ENCODE data around the gene TTC22.

TTC22 gene

DNA sequence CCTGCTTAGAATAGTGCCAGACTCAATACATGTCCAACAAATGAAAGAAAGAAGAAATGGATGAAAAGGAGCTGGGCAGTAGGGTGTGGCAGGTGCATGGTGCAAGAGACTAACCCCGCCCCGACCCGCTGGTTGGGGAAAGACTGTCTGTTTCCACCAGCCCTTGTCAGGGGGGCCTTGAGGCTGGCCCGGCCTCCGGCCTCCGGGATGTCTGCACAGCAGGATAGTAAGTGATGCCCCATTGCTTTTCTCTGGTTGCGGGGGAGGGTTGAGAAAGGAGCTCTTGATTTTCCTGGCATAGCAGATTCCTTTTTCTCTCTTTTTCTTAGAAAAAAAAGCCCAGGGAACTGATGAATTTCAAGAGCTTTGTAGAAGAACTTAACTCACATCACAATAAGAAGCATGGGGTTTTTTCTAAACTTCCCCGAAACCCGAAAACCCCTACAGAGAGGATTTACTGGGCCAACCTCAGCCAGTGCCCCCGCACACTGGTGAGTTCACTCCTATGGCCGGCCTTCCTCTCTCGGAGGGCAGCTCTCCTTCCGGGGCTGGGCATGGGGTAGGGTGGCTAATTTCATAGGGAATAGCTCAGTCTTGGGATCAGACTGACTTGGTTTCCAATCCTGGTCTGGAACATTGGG lies 12.5 kb upstream of the TTC22 start:
- Histone ChIP-seq H4K20me1 (ENCODE audit: insufficient read depth) (no peaks in the 10 kb centered on the region), H3K4me2 (no peak overlapping the region), H3K36me3 (ENCODE audit: insufficient read depth) (no peaks in the 10 kb centered on the region), H3K27me3 (ENCODE audit: insufficient read depth, low read depth) (no peaks in the 10 kb centered on the region), H3K9ac (no peak overlapping the region), H3K79me2 (ENCODE audit: insufficient read depth, low read depth) (no peaks in the 10 kb centered on the region), H2AFZ (ENCODE audit: low read depth) (no peak overlapping the region), H3K4me3 (IDR thresholded peaks at IDR 0.05; ENCODE audit: insufficient read depth, low read depth, low read length) (no peak overlapping the region), H3K4me1 (ENCODE audit: low read depth, poor library complexity, severe bottlenecking) (no peaks in the 10 kb centered on the region), H3K27ac (no peak overlapping the region)
- TF ChIP-seq, protein P1, sequence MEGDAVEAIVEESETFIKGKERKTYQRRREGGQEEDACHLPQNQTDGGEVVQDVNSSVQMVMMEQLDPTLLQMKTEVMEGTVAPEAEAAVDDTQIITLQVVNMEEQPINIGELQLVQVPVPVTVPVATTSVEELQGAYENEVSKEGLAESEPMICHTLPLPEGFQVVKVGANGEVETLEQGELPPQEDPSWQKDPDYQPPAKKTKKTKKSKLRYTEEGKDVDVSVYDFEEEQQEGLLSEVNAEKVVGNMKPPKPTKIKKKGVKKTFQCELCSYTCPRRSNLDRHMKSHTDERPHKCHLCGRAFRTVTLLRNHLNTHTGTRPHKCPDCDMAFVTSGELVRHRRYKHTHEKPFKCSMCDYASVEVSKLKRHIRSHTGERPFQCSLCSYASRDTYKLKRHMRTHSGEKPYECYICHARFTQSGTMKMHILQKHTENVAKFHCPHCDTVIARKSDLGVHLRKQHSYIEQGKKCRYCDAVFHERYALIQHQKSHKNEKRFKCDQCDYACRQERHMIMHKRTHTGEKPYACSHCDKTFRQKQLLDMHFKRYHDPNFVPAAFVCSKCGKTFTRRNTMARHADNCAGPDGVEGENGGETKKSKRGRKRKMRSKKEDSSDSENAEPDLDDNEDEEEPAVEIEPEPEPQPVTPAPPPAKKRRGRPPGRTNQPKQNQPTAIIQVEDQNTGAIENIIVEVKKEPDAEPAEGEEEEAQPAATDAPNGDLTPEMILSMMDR (conservative IDR thresholded peaks at IDR 0.05; ENCODE audit: low read depth, low read length), result no peak

DNA sequence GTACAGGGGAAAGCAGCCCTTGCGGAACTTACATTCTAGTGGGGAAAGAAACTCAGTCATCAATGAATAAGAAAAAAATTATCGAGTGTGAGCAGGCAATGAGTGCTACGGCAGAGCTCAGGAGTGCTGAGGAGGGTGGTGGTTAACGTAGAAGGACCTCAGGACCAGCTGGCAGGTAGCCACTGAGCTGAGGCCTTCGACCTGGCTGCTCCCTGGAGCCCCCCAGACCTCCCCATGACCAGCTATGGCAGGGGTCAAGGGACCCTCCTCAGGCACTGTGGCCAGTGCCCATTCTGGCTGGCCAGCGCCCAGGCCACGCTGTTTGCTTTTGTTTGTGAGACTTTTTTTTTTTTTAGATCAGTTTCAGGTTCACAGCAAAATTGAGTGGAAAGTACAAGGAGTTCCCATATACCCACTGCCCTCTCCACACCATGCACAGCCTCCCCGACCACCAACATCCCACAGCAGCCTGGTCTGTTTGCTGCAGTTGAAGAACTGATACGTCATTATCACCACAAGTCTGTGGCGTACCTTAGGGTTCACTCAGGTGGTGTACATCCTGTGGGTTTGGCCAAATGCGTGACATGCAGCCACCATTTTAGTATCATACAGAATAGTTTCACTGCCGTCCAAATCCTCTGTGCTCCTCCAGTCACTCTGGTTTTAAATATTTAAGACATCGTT lies 11.8 kb upstream of the TTC22 start:
- no peaks in the 10 kb centered on the region for H3K36me3 ChIP-seq (ENCODE audit: insufficient read depth)
- no peaks in the 10 kb centered on the region for H3K79me2 ChIP-seq (ENCODE audit: insufficient read depth, low read depth)
- no peak overlapping the region for H3K4me2 ChIP-seq
- H3K4me3 ChIP-seq (IDR thresholded peaks at IDR 0.05; ENCODE audit: insufficient read depth, low read depth, low read length), result no peak overlapping the region
- H3K9ac ChIP-seq, result no peak overlapping the region
- no peaks in the 10 kb centered on the region for H4K20me1 ChIP-seq (ENCODE audit: insufficient read depth)
- H2AFZ ChIP-seq (ENCODE audit: low read depth), result no peak overlapping the region
- H3K27me3 ChIP-seq (ENCODE audit: insufficient read depth, low read depth), result no peaks in the 10 kb centered on the region
- no peak overlapping the region for H3K27ac ChIP-seq
- no peaks in the 10 kb centered on the region for H3K4me1 ChIP-seq (ENCODE audit: low read depth, poor library complexity, severe bottlenecking)
- TF ChIP-seq, protein P1 (conservative IDR thresholded peaks at IDR 0.05; ENCODE audit: low read depth, low read length), result no peak

DNA sequence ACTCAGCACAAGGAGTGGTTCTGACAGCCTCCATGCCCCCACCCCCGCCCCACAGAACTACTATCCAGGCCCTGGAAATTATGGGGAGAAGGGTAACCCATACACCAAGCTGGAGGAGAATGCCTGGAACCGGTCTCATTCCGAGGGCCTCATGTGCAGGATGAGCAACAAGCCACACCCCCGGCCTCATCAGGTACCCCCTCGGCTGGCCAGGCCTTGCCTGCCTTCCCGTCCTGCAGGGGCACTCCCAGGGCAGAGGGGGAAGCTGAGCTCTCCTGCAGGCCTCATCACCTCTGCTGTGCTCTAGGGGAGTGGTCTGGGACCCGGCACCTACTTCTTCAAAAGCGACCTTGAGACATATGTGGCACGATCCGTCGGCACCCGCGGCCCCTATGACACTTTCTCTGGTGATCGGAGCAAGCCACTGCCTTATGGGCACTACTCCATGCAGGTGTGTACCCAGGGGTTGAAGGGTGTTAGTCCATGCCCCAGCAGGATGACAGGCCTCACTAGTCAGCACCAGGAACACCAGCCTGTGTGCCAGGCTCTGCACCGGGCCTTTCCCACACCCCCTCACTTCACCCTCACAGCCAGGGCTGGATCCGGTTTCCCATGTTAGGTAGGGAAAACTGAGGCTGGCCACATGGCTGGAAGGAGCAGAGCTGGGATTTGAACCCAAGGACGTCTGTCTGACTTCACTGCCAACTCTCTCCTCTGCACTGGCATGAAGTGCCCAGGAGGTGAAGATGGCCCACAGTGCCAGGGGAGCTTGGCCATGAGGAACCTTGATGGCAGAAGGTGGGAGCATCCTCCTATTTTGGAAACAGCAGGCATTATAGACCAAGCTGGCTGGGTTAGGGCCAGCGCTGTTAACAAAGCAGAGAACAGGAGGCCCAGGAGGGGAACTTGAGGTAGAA lies 10.9 kb upstream of the TTC22 start:
- Histone ChIP-seq H3K4me2 (no peak overlapping the region), H3K9ac (no peak overlapping the region), H3K36me3 (ENCODE audit: insufficient read depth) (no peaks in the 10 kb centered on the region), H3K79me2 (ENCODE audit: insufficient read depth, low read depth) (no peaks in the 10 kb centered on the region), H3K27me3 (ENCODE audit: insufficient read depth, low read depth) (no peaks in the 10 kb centered on the region), H3K27ac (no peak overlapping the region), H3K4me1 (ENCODE audit: low read depth, poor library complexity, severe bottlenecking) (no peaks in the 10 kb centered on the region), H2AFZ (ENCODE audit: low read depth) (no peak overlapping the region), H4K20me1 (ENCODE audit: insufficient read depth) (no peaks in the 10 kb centered on the region), H3K4me3 (IDR thresholded peaks at IDR 0.05; ENCODE audit: insufficient read depth, low read depth, low read length) (no peak overlapping the region)
- TF ChIP-seq, protein P1 (conservative IDR thresholded peaks at IDR 0.05; ENCODE audit: low read depth, low read length), result no peak

DNA sequence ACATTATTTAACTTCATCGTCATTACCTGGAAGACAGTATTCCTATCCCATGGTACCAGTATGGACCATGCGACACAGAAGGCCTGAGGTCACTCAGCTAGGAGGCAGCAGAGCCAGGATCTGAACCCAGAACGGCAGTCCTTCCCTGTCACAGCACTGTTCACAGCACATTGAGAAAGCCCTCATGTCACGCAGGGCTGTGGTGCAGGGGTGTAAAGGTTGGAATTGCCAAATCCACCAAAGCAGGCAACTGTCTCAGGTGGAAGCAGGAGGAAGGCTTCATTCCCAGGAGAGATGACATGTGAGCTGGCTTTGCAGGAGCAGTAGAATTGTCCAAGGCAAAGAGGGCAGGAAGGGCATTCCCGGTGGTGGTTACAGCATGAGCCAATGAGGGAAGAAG lies 9.9 kb upstream of the TTC22 start:
- H3K79me2 ChIP-seq (ENCODE audit: insufficient read depth, low read depth), result no peaks in the 10 kb centered on the region
- no peak overlapping the region for H2AFZ ChIP-seq (ENCODE audit: low read depth)
- no peaks in the 10 kb centered on the region for H3K4me1 ChIP-seq (ENCODE audit: low read depth, poor library complexity, severe bottlenecking)
- no peak overlapping the region for H3K27ac ChIP-seq
- no peaks in the 10 kb centered on the region for H3K27me3 ChIP-seq (ENCODE audit: insufficient read depth, low read depth)
- no peaks in the 10 kb centered on the region for H4K20me1 ChIP-seq (ENCODE audit: insufficient read depth)
- H3K36me3 ChIP-seq (ENCODE audit: insufficient read depth), result no peaks in the 10 kb centered on the region
- H3K4me3 ChIP-seq (IDR thresholded peaks at IDR 0.05; ENCODE audit: insufficient read depth, low read depth, low read length), result no peak overlapping the region
- H3K4me2 ChIP-seq, result no peak overlapping the region
- H3K9ac ChIP-seq, result no peak overlapping the region
- TF ChIP-seq, protein P1 (conservative IDR thresholded peaks at IDR 0.05; ENCODE audit: low read depth, low read length), result no peak

Data from KMS-11 (cell line).